NOMO-1 treated with dmso at 0.1 percent for 144 hours (cell line): ENCODE data around the gene SLC2A4.
"Not testable (repeated sequence)": the region's sequence is repeated elsewhere in the genome, so short reads cannot be mapped to it uniquely, and the experiment has no call there.

Source experiments
- DNase-seq: peaks from one replicate; lab custom pipeline; 2025; ENCODE audit not compliant: unreplicated experiment; lab: John Stamatoyannopoulos, UW

The SLC2A4 gene

DNA sequence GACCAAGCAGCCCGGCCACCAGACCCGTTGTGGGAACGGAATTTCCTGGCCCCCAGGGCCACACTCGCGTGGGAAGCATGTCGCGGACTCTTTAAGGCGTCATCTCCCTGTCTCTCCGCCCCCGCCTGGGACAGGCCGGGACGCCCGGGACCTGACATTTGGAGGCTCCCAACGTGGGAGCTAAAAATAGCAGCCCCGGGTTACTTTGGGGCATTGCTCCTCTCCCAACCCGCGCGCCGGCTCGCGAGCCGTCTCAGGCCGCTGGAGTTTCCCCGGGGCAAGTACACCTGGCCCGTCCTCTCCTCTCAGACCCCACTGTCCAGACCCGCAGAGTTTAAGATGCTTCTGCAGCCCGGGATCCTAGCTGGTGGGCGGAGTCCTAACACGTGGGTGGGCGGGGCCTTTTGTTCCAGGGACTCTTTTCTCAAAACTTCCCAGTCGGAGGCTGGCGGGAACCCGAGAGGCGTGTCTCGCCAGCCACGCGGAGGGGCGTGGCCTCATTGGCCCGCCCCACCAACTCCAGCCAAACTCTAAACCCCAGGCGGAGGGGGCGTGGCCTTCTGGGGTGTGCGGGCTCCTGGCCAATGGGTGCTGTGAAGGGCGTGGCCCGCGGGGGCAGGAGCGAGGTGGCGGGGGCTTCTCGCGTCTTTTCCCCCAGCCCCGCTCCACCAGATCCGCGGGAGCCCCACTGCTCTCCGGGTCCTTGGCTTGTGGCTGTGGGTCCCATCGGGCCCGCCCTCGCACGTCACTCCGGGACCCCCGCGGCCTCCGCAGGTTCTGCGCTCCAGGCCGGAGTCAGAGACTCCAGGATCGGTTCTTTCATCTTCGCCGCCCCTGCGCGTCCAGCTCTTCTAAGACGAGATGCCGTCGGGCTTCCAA is at the start of gene SLC2A4:
TSS of gene SLC2A4 (plus strand) at position 645 of the 879 bp plus-strand sequence. CDS start at position 862, 217 bp downstream.
- DNase-seq = peak; percentile 76

GRCh38 chr17:7232114-7232513 is 49.4 kb upstream of the SLC2A4 start:
- no peak for DNase-seq

GRCh38 chr17:7233701-7234082 is 47.8 kb upstream of the SLC2A4 start:
- no peak for DNase-seq

DNA sequence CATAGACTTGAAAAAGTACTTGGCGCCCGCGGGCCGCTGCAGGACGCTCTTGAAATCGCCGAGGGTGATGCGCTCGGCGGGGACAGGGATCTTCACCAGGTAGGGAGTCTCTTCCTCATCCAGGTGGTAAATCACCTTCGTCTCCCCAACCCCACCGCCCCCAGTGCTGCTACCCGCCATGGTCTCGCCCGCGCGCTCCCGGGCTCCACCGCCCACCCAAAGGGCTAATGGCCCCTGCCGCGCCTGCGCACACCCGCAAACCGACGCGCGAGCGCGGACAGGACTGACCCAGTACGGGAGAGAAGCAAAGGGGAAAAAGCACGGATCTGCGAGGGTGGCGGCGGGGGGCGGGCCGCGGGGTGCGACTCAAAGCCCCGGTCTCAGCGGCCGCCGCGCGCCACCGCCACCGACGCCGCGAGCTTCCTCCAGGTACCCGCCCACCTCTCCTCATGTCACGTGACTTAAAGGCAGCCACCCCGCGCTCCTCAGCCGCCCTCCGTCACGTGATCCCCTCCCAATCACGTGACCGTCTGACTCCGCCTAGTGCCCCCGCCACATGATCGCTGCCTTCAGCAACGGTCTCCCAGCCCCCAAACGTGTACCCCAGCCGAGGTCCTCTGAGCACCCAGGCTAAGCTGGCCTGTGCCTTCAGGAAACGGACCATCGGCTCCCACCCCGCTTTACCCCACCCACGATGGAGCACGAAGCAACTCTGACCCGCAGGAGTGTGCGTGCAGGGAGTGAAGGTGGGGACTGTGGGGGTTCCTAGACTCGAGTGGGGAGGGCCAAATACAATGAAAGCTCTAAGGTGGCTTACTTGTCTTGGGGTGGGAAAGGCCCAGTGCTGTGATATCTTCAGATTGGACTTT is 47.2 kb upstream of the SLC2A4 start, which contains the start of gene DVL2:
TSS of gene DVL2 (minus strand) at position 435 of the 869 bp plus-strand sequence. CDS start at position 180, 255 bp downstream.
- DNase-seq = peak; percentile 97

GRCh38 chr17:7235693-7236665 is 45.5 kb upstream of the SLC2A4 start:
- DNase-seq = no peak

GRCh38 chr17:7236808-7237207 is 44.7 kb upstream of the SLC2A4 start:
- no peak for DNase-seq

GRCh38 chr17:7237266-7237760 is 44.2 kb upstream of the SLC2A4 start:
- DNase-seq = no peak

DNA sequence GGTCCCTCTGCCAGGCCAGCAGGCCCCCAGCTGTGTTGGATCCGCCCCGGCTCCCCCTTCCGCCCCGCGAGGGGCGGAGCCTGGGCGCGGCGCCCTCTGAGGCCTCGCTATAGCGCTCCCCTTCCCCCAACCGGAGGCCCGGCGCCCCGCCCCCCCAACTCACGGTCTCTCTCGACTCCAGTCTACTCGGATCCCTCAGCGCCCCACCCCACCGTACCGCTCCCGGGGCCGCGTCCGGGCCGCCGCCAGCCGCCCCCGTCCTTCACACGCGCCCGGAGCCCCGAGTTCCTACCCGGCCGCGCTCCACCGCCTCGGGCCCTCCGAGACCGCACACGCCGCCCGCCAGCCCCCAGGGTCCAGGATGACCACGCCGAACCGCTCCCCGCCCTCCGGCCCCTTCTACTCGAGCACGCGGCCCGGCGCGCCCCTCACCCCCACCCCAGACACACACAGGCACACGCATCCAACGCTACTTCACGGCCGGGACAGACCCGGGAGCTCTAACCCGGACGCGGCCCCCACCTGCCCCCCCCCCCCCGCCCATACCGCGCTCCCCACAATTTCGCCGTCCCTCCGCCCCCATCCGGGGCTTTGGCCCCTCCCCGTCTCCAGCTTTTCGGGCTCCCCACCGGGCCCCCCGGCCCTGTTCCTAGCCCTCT is 43.6 kb upstream of the SLC2A4 start:
- no peak for DNase-seq

DNA sequence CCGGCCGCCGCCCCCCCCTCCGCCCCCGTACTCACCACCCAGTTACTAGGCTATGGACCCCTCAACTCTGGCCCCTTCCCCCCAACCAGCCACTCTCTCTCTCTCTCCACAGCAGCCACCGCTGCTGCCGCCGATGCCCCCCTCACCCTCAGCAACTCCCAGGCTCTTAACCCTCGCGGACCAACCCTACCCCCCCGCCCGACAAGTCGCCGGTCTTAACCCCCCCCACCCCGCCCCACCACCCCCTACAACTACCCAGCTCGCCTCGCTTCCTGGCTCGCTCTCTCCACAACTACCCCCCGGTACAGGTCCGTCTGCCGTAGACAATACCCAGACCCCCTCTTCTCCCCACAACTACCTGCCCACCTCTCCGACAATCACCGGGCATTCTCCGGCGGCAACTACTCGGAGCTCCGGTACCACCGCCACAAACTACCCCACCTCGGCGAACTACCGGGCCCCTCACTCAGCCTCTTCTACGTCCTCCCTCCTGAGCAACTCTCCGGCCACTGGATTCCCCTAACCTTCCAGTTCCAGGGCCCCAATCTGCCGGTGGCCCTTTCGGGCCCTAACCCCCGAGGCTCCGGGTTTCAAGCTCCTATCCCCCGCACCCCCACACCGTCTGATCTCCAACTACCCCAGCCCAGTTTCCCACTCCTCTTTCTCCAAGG is 43.0 kb upstream of the SLC2A4 start:
- no peak for DNase-seq

- peak; percentile 99 for DNase-seq
Observed at GRCh38 chr17:7239091-7240027, 42.2 kb upstream of the SLC2A4 start, which contains the start of gene PHF23. Gene PHF23 (minus strand): TSS chr17:7239457. CDS start chr17:7239279, 178 bp downstream.

DNA sequence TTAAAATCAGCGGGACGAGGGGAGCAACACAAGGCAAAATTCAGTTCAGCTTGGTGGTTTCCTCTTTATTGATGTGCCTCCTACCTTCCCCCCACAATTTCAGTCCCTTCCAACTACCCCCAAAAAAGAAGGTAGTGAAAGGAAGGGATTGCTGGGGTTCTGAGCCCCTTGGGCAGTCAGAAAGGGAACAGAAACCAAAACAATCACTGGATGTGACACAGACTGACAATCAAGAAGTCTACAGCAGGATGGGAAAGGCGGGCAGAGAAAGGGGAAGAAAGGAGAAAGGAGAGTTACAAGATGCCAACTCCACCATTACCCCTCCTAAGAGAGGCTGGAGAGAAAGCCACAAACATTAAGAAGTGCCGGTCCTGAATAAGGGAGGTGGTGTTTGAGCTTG is 41.1 kb upstream of the SLC2A4 start:
- peak; percentile 73 for DNase-seq

GRCh38 chr17:7241090-7241733 is 40.3 kb upstream of the SLC2A4 start:
- no peak for DNase-seq

- peak; percentile 47 for DNase-seq
Observed at GRCh38 chr17:7241783-7242716, 39.5 kb upstream of the SLC2A4 start, which contains the start of gene GABARAP. Gene GABARAP (minus strand): TSS chr17:7242449. CDS start chr17:7242330, 119 bp downstream.

GRCh38 chr17:7242717-7243452 is 38.6 kb upstream of the SLC2A4 start:
- DNase-seq = peak; percentile 89

DNA sequence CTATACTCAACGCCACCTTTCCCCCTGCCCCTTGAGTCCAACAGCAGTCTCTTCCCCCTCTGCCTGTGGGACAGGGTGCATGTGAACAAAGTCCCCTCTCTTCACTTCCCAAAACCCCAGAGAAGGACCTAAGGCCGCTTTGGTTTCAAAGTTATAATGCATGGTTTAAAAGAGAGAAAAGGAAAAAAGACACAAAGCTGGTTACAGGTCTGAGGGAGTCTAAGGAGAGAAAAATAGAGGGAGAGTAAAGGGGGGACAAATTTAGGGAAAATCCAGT is 38.1 kb upstream of the SLC2A4 start:
- no peak for DNase-seq

DNA sequence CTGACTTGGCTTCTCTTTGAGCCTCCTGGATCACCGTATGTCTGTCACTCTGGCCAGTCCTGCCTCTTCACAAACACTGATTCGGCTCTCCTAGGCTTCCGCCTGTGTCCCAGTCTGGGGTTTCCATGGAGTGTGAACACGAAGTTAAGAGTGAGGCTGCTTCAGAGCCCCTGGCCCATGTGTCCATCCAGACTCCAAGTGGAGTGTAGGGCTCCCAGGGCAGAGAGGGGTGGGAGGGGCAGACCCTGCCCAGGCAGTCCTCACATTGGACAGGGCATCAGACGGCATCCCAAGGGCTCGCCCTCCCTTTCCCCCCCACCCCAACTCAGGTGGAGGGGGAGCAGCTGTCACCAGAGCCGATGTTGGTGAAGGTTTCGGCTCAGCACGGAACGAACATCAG is 37.7 kb upstream of the SLC2A4 start:
- DNase-seq = not testable (repeated sequence)
